H9 (cell line): ENCODE measurements around the gene STARD3. TPM values are rescaled to one million over a fixed set of nuclear protein-coding genes. Genes with fewer than 3 reads are reported as not detected.

ENCODE experiments used
- DNase-seq: peaks from one replicate; pipeline ENCODE4 v3.0.0-alpha.2; 2017
- H2AFZ ChIP-seq: one replicate; pipeline ENCODE4 v1.6.1; 2013; ENCODE audit warnings: mild to moderate bottlenecking, low read length, control low read depth, moderate library complexity
- H2AK5ac ChIP-seq: 2 replicates; pipeline ENCODE4 v1.6.1; 2013; ENCODE audit warnings: low read length, control low read depth, mixed read lengths; ENCODE audit not compliant: insufficient read length
- H2BK120ac ChIP-seq: one replicate; pipeline ENCODE4 v1.6.1; 2013; ENCODE audit warnings: low read depth, mild to moderate bottlenecking, low read length, control low read depth, inconsistent platforms; ENCODE audit not compliant: poor library complexity, severe bottlenecking
- H2BK12ac ChIP-seq: 2 replicates; pipeline ENCODE4 v1.6.1; 2013; ENCODE audit warnings: low read length, control low read depth, mixed read lengths, low read depth; ENCODE audit not compliant: insufficient read length
- H2BK15ac ChIP-seq: 2 replicates; pipeline ENCODE4 v1.6.1; 2013; ENCODE audit warnings: low read depth, low read length, control low read depth
- H2BK20ac ChIP-seq: one replicate; pipeline ENCODE4 v1.6.1; 2013; ENCODE audit warnings: low read depth, mild to moderate bottlenecking, low read length, control low read depth, inconsistent platforms; ENCODE audit not compliant: poor library complexity, severe bottlenecking
- H2BK5ac ChIP-seq: 2 replicates; pipeline ENCODE4 v1.6.1; 2013; ENCODE audit warnings: low read length, control low read depth, mixed read lengths; ENCODE audit not compliant: insufficient read length
- H3K14ac ChIP-seq: 2 replicates; pipeline ENCODE4 v1.6.1; 2013; ENCODE audit warnings: low read length, control low read depth; ENCODE audit not compliant: insufficient read depth
- H3K18ac ChIP-seq: 2 replicates; pipeline ENCODE4 v1.6.1; 2013; ENCODE audit warnings: low read depth, mild to moderate bottlenecking, mixed read lengths, low read length, control low read depth; ENCODE audit not compliant: insufficient read length
- H3K23ac ChIP-seq: 2 replicates; pipeline ENCODE4 v1.6.1; 2013; ENCODE audit warnings: low read length, control low read depth, mixed read lengths, low read depth; ENCODE audit not compliant: insufficient read length
- H3K23me2 ChIP-seq: 2 replicates; pipeline ENCODE4 v1.6.1; 2013; ENCODE audit warnings: low read depth, mild to moderate bottlenecking, mixed read lengths, low read length, control low read depth; ENCODE audit not compliant: insufficient read length, poor library complexity, severe bottlenecking
- H3K27ac ChIP-seq: 2 replicates; pipeline ENCODE4 v1.5.1; 2013; ENCODE audit warnings: low read length, control low read depth, mixed read lengths, low read depth; ENCODE audit not compliant: insufficient read length
- H3K27me3 ChIP-seq: 2 replicates; pipeline ENCODE4 v1.6.1; 2013; ENCODE audit warnings: low read length, control low read depth, inconsistent platforms; ENCODE audit not compliant: insufficient read depth
- H3K4ac ChIP-seq: 2 replicates; pipeline ENCODE4 v1.6.1; 2013; ENCODE audit warnings: low read depth, mild to moderate bottlenecking, control low read depth, inconsistent platforms, low read length, moderate library complexity
- H3K4me1 ChIP-seq: 2 replicates; pipeline ENCODE4 v1.6.1; 2013; ENCODE audit warnings: low read length, control low read depth, inconsistent platforms; ENCODE audit not compliant: insufficient read depth
- H3K4me2 ChIP-seq: 2 replicates; pipeline ENCODE4 v1.6.1; 2013; ENCODE audit warnings: low read length, control low read depth, mixed read lengths; ENCODE audit not compliant: insufficient read length, insufficient read depth
- H3K56ac ChIP-seq: 2 replicates; pipeline ENCODE4 v1.6.1; 2013; ENCODE audit warnings: low read depth, mild to moderate bottlenecking, mixed read lengths, low read length, control low read depth; ENCODE audit not compliant: insufficient read length
- H3K79me1 ChIP-seq: 2 replicates; pipeline ENCODE4 v1.6.1; 2013; ENCODE audit warnings: low read depth, mild to moderate bottlenecking, moderate library complexity, low read length, control low read depth, inconsistent platforms; ENCODE audit not compliant: insufficient read depth, poor library complexity, severe bottlenecking
- H3K79me2 ChIP-seq: 2 replicates; pipeline ENCODE4 v1.6.1; 2013; ENCODE audit warnings: low read length, control low read depth, inconsistent platforms; ENCODE audit not compliant: insufficient read depth
- H3K9ac ChIP-seq: 2 replicates; pipeline ENCODE4 v1.6.1; 2013; ENCODE audit warnings: low read length, control low read depth, mixed read lengths; ENCODE audit not compliant: insufficient read length; ENCODE audit errors: extremely low read depth
- H3K9me3 ChIP-seq: one replicate; pipeline ENCODE4 v1.6.1; 2013; ENCODE audit warnings: low read depth, low read length, inconsistent platforms; ENCODE audit not compliant: control insufficient read depth
- H3T11ph ChIP-seq: one replicate; pipeline ENCODE4 v1.6.1; 2013; ENCODE audit warnings: mild to moderate bottlenecking, low read length, control low read depth, inconsistent platforms
- H4K20me1 ChIP-seq: one replicate; pipeline ENCODE4 v1.6.1; 2013; ENCODE audit not compliant: control insufficient read depth, insufficient read length, insufficient read depth
- H4K5ac ChIP-seq: 2 replicates; pipeline ENCODE4 v1.6.1; 2013; ENCODE audit warnings: low read depth, mild to moderate bottlenecking, mixed read lengths, low read length, control low read depth; ENCODE audit not compliant: insufficient read length
- H4K8ac ChIP-seq: replicated peaks from 2 replicates; pipeline ENCODE4 v1.6.1; 2013; ENCODE audit warnings: low read length, control low read depth, mixed read lengths, low read depth; ENCODE audit not compliant: insufficient read length
- H4K91ac ChIP-seq: 2 replicates; pipeline ENCODE4 v1.6.1; 2013; ENCODE audit warnings: low read depth, mild to moderate bottlenecking, moderate library complexity, mixed read lengths, low read length, control low read depth; ENCODE audit not compliant: insufficient read length
- H3K27ac Mint-ChIP-seq, 3 experiments: 2 replicates in 2 of 3; 3 replicates in 1 of 3; pipeline ENCODE4 v1.8.0; 2020 to 2021; ENCODE audit warnings: mixed read lengths in 3 of 3, mild to moderate bottlenecking in 1 of 3, moderate library complexity in 1 of 3
- H3K27me3 Mint-ChIP-seq: 2 replicates; pipeline ENCODE4 v1.8.0; 2021; ENCODE audit warnings: low read depth, mild to moderate bottlenecking, moderate library complexity, mixed read lengths
- H3K36me3 Mint-ChIP-seq, 3 experiments: 2 replicates in 2 of 3; 3 replicates in 1 of 3; pipeline ENCODE4 v1.8.0; 2020 to 2021; ENCODE audit warnings: low read depth in 3 of 3, mixed read lengths in 3 of 3; ENCODE audit not compliant: insufficient read depth in 1 of 3
- H3K4me1 Mint-ChIP-seq, 2 experiments: 2 replicates each; pipeline ENCODE4 v1.8.0; 2020; ENCODE audit warnings: mixed read lengths in 2 of 2
- H3K4me3 Mint-ChIP-seq, 2 experiments: 2 replicates in 1 of 2; 3 replicates in 1 of 2; pipeline ENCODE4 v1.8.0; 2020 to 2021; ENCODE audit warnings: mild to moderate bottlenecking in 2 of 2, mixed read lengths in 2 of 2, moderate library complexity in 1 of 2
- H3K9me3 Mint-ChIP-seq, 2 experiments: 2 replicates in 1 of 2; 3 replicates in 1 of 2; pipeline ENCODE4 v1.8.0; 2020; ENCODE audit warnings: mild to moderate bottlenecking in 2 of 2, mixed read lengths in 2 of 2, moderate library complexity in 1 of 2
- WGBS: extraction: QIAGEN DNeasy Blood & Tissue Kit; methylation state at CpG from one replicate; pipeline ENCODE4 v1.1.7; 2013; ENCODE audit warnings: missing lambda C conversion rate, low lambda C conversion rate, mixed read lengths; ENCODE audit not compliant: insufficient read length; ENCODE audit errors: extremely low coverage; 5-methylcytosine and 5-hydroxymethylcytosine counted together
- total RNA-seq: library from RNA; stranded (reverse); gene quantifications from 2 replicates; pipeline ENCODE4 v1.2.1, GENCODE V29; 2021
- TF ChIP-seq, protein P1 (sequence below): fragments of 200-600 bp; sonication (generic); conservative IDR thresholded peaks from 3 replicates; pipeline ENCODE4 v1.8.0; 2021; ENCODE audit warnings: antibody characterized with exemption, mild to moderate bottlenecking

STARD3 gene
- total RNA-seq, 1 experiment from 2014 or later = 51.3 TPM

DNA sequence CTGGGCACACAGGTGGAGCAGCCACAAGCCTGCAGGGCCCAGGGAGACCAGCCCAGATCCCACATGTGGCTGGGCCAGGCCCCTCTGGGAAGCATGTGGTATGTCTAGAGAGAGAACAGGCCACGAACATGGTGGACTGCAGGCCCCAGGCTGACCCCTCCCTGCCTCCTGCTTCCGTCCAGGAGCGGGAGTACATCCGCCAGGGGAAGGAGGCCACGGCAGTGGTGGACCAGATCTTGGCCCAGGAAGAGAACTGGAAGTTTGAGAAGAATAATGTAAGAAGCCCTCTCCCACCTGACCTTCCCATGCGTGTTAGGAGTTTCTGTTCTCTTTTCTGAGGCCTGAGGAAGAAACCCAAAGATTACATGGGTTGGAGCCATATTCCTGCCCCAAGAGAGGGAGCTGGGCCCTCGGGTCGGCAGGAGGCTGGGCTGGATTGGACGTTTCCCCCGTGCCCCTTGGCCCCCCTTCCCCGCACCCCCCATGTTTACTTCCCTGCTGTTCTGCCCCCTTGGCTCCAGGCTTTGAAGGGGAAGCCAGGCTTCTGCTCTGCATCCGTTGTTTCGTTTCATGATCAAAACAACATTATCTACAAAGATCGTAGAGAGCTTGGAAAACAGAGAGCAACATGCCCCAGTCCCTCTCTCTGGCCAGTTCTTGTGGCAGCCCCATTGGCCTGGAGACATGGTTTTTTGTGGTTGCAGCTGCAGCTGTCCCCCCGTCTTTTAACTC, 22.5 kb downstream of the STARD3 start:
- Histone ChIP-seq H4K8ac (no peak overlapping the region), H3K9me3 (no peaks in the 10 kb centered on the region), H2AK5ac (no peak overlapping the region), H4K5ac (no peak overlapping the region), H3K79me2 (no peaks in the 10 kb centered on the region), H3K56ac (no peak overlapping the region), H2BK5ac (no peak overlapping the region), H3K79me1 (no peaks in the 10 kb centered on the region), H3K18ac (no peak overlapping the region), H2AFZ (no peak overlapping the region), H3K4ac (no peak overlapping the region), H2BK20ac (no peak overlapping the region), H3T11ph (no peak overlapping the region), H3K14ac (no peak overlapping the region), H2BK12ac (no peak overlapping the region), H3K23ac (no peak overlapping the region), H4K91ac (no peak overlapping the region), H2BK120ac (no peak overlapping the region), H4K20me1 (no peaks in the 10 kb centered on the region), H3K4me2 (no peak overlapping the region), H3K9ac (no peak overlapping the region), H3K4me1 (peaks cover 3% of the 10 kb centered on the region; the same call in 1 of the 2 replicates), H3K27me3 (no peaks in the 10 kb centered on the region), H3K27ac (no peak overlapping the region), H2BK15ac (no peak overlapping the region), H3K23me2 (no peaks in the 10 kb centered on the region)
- peaks cover 8 to 43% of the 10 kb centered on the region in 2 experiments for H3K4me1 Mint-ChIP-seq
- TF ChIP-seq, protein P1, sequence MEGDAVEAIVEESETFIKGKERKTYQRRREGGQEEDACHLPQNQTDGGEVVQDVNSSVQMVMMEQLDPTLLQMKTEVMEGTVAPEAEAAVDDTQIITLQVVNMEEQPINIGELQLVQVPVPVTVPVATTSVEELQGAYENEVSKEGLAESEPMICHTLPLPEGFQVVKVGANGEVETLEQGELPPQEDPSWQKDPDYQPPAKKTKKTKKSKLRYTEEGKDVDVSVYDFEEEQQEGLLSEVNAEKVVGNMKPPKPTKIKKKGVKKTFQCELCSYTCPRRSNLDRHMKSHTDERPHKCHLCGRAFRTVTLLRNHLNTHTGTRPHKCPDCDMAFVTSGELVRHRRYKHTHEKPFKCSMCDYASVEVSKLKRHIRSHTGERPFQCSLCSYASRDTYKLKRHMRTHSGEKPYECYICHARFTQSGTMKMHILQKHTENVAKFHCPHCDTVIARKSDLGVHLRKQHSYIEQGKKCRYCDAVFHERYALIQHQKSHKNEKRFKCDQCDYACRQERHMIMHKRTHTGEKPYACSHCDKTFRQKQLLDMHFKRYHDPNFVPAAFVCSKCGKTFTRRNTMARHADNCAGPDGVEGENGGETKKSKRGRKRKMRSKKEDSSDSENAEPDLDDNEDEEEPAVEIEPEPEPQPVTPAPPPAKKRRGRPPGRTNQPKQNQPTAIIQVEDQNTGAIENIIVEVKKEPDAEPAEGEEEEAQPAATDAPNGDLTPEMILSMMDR = no peak
- no peak for DNase-seq
- no peaks in the 10 kb centered on the region for H3K9me3 Mint-ChIP-seq
- no peak overlapping the region for H3K4me3 Mint-ChIP-seq
- no CpG with 5 or more reads among the region's 15 CpGs for WGBS
- H3K36me3 Mint-ChIP-seq = peaks cover 6 to 36% (median 11%) of the 10 kb centered on the region in 3 experiments; a peak in 6 of 7 replicates
- 0 out of 7 replicates have a peak overlapping the region, but pooled peaks of 1 of the 3 experiments have one; percentile 44 for H3K27ac Mint-ChIP-seq
- peaks cover 4% of the 10 kb centered on the region for H3K27me3 Mint-ChIP-seq
